Parathyroid adenoma (tissue), 2 donors: ENCODE measurements around the gene CADM1.

Experiments used
- H2AFZ ChIP-seq: fragments of 300-600 bp; sonication (generic); one replicate; pipeline ENCODE4 v1.7.0; 2017; ENCODE audit warnings: antibody characterized with exemption, mild to moderate bottlenecking
- H3K27ac ChIP-seq: fragments of 300-600 bp; sonication (generic); one replicate; pipeline ENCODE4 v1.7.0; 2017
- H3K27me3 ChIP-seq: fragments of 300-600 bp; sonication (generic); one replicate; pipeline ENCODE4 v1.7.0; 2017; ENCODE audit warnings: low read length; ENCODE audit not compliant: control insufficient read depth, insufficient read depth
- H3K36me3 ChIP-seq: fragments of 300-600 bp; sonication (generic); one replicate; pipeline ENCODE4 v1.7.0; 2017; ENCODE audit warnings: low read length; ENCODE audit not compliant: control insufficient read depth, insufficient read depth
- H3K4me1 ChIP-seq: fragments of 300-600 bp; sonication (generic); one replicate; pipeline ENCODE4 v1.7.0; 2017; ENCODE audit warnings: control low read depth
- H3K4me2 ChIP-seq: fragments of 300-600 bp; sonication (generic); one replicate; pipeline ENCODE4 v1.7.0; 2017; ENCODE audit warnings: low read length
- H3K4me3 ChIP-seq: fragments of 300-600 bp; sonication (generic); one replicate; pipeline ENCODE4 v1.7.0; 2017; ENCODE audit warnings: low read depth, low read length
- H3K79me2 ChIP-seq: fragments of 300-600 bp; sonication (generic); one replicate; pipeline ENCODE4 v1.7.0; 2017; ENCODE audit warnings: control low read depth
- H3K9ac ChIP-seq: fragments of 300-600 bp; sonication (generic); one replicate; pipeline ENCODE4 v1.7.0; 2017; ENCODE audit warnings: mild to moderate bottlenecking
- H3K9me3 ChIP-seq: fragments of 300-600 bp; sonication (generic); one replicate; pipeline ENCODE4 v1.7.0; 2017; ENCODE audit warnings: low read length; ENCODE audit not compliant: control insufficient read depth
- CTCF ChIP-seq: fragments of 300-600 bp; sonication (generic); IDR thresholded peaks from one replicate; pipeline ENCODE4 v1.7.0; 2017; ENCODE audit warnings: antibody characterized with exemption, mild to moderate bottlenecking
- donor health status: primary hyperparathyroidism.

CADM1 gene

DNA sequence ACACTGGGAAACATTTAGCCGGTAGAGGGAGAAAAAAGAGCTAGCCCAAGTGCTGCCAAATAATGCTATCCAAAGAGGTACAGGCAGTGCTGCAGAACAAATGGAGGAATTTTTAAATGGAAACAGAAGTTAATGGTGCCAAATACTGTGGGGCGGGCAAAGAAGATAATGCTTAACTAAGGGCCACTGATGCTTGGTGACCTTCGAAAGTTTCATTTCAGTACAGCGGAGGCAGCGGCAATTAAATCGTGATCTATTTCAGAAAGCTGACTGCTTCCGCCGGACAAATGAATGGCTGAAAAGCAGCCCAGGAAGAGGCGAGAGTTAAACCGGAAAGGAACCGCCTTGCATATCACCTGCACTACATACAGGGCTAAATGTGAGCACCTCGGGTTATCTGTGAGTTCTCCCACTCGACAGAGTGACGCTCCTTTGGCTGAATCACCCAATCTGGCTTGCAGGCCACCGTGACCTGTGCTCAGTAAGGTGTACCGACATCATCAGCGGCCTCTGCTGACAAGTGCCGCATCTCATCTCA is 42.1 kb downstream of the CADM1 start:
- Histone ChIP-seq H3K4me1 (no peaks in the 10 kb centered on the region), H3K79me2 (no peaks in the 10 kb centered on the region), H3K9me3 (no peaks in the 10 kb centered on the region), H3K27ac (no peak overlapping the region), H3K27me3 (no peaks in the 10 kb centered on the region), H3K36me3 (no peaks in the 10 kb centered on the region), H2AFZ (no peak overlapping the region), H3K4me2 (no peak overlapping the region), H3K4me3 (no peak overlapping the region), H3K9ac (no peak overlapping the region)
- no peak for TF ChIP-seq CTCF

- H3K4me3 ChIP-seq, result no peak overlapping the region
- H3K27ac ChIP-seq, result no peak overlapping the region
- H2AFZ ChIP-seq, result no peak overlapping the region
Observed at GRCh38 chr11:115460512-115460911, 43.7 kb downstream of the CADM1 start.

GRCh38 chr11:115459563-115459962 is 44.7 kb downstream of the CADM1 start:
- H3K27ac ChIP-seq, result no peak overlapping the region
- TF ChIP-seq CTCF, result no peak
- H3K36me3 ChIP-seq, result no peaks in the 10 kb centered on the region
- H3K4me2 ChIP-seq, result no peak overlapping the region
- H2AFZ ChIP-seq, result no peak overlapping the region
- no peaks in the 10 kb centered on the region for H3K9me3 ChIP-seq
- H3K9ac ChIP-seq, result no peak overlapping the region
- H3K79me2 ChIP-seq, result no peaks in the 10 kb centered on the region
- no peaks in the 10 kb centered on the region for H3K4me1 ChIP-seq
- no peak overlapping the region for H3K4me3 ChIP-seq
- no peaks in the 10 kb centered on the region for H3K27me3 ChIP-seq

More at GRCh38 chr11:115460512-115460911, 43.7 kb downstream of the CADM1 start:
- Histone ChIP-seq H3K36me3 (no peaks in the 10 kb centered on the region), H3K4me2 (no peak overlapping the region), H3K9ac (no peak overlapping the region), H3K4me1 (no peaks in the 10 kb centered on the region), H3K27me3 (no peaks in the 10 kb centered on the region), H3K9me3 (no peaks in the 10 kb centered on the region), H3K79me2 (no peaks in the 10 kb centered on the region)
- TF ChIP-seq CTCF, result no peak

DNA sequence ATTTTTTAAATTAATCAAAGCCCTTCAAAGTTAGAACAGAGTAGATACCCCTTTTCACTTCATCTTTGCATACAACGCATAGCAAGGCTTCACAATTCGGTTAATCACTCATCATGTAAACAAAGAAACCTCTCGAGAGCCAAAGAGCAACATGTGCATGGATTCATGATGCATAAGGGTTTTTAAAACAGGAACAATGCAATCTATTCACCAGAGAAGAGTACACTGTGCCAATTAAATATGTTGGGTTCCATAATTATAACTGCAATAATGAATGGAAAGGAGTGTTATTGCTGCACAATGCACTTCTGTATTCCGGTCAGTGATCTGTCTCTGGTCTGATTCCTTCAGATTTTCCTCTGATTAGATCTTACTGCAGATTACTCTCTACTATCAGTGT is 45.3 kb downstream of the CADM1 start:
- Histone ChIP-seq H3K27me3 (no peaks in the 10 kb centered on the region), H3K9me3 (no peaks in the 10 kb centered on the region), H3K79me2 (no peaks in the 10 kb centered on the region), H3K4me2 (no peak overlapping the region), H3K27ac (no peak overlapping the region), H2AFZ (no peak overlapping the region), H3K4me3 (no peak overlapping the region), H3K4me1 (no peaks in the 10 kb centered on the region), H3K9ac (no peak overlapping the region), H3K36me3 (no peaks in the 10 kb centered on the region)
- TF ChIP-seq CTCF, result no peak

DNA sequence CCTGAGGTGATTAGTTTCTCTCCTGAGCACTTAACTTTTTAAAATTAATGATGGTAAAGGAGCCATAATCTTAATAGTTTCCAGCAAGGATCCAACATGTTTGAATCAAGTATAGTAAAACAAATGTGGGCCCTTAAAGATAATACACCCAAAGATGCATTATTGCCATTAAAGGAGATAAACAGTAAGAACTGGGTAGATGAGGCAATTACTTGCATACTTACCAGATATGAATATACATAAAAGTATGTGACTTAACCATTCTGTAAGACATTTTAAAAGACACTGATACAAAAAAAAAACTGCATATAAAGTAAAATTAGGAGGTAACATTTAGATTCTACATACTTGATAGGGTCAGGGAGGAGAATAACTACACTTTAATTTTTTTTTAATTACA is 48.2 kb downstream of the CADM1 start:
- Histone ChIP-seq H3K79me2 (no peaks in the 10 kb centered on the region), H3K9ac (no peak overlapping the region), H3K9me3 (no peaks in the 10 kb centered on the region), H3K27ac (no peak overlapping the region), H3K36me3 (no peaks in the 10 kb centered on the region), H3K4me2 (no peak overlapping the region), H3K27me3 (no peaks in the 10 kb centered on the region), H3K4me1 (no peaks in the 10 kb centered on the region), H3K4me3 (no peak overlapping the region), H2AFZ (no peak overlapping the region)
- no peak for TF ChIP-seq CTCF
